IMR-90 (cell line): ENCODE results near the gene ARHGEF37. TPM values are rescaled to one million over a fixed set of nuclear protein-coding genes. Genes with fewer than 3 reads are reported as not detected.

Source experiments
- ATAC-seq: fragments of 200-7000 bp; cut with Tn5 transposase; 2 replicates; pipeline ENCODE4 v1.9.1; 2020; ENCODE audit warnings: low read depth, mild to moderate bottlenecking, moderate library complexity
- BruUV-seq: library from RNA; stranded (reverse); fragments of 400-500 nt; replicated peaks from 2 replicates; lab custom pipeline; 2021; lab: Mats Ljungman, UMichigan
- CTCF ChIA-PET: fragments of 300-600 bp; formaldehyde crosslinking; extraction: SDS; loops from one replicate; lab custom pipeline; 2021; ENCODE audit warnings: antibody characterized with exemption; lab: Yijun Ruan, JAX
- POLR2A ChIA-PET: fragments of 300-600 bp; sonication (Branson Sonifier 250); formaldehyde crosslinking; loops from one replicate; lab custom pipeline; 2022; ENCODE audit warnings: antibody characterized with exemption; ENCODE audit not compliant: unreplicated experiment; lab: Charles Lee
- DNase-seq: peaks from one replicate; pipeline ENCODE4 v3.0.0; 2013
- H2AFZ ChIP-seq: replicated peaks from 2 replicates; pipeline ENCODE3; 2013; ENCODE audit warnings: low read length, mild to moderate bottlenecking; ENCODE audit not compliant: poor library complexity
- H2AK5ac ChIP-seq: 2 replicates; pipeline ENCODE4 v1.6.1; 2013; ENCODE audit warnings: low read depth, low read length, inconsistent platforms
- H2AK9ac ChIP-seq: replicated peaks from 2 replicates; pipeline ENCODE3; 2013; ENCODE audit warnings: mild to moderate bottlenecking, low read depth, low read length, moderate library complexity; ENCODE audit not compliant: poor library complexity
- H2BK120ac ChIP-seq: 2 replicates; pipeline ENCODE4 v1.6.1; 2013; ENCODE audit warnings: low read depth, low read length, inconsistent platforms
- H2BK15ac ChIP-seq: 3 replicates; pipeline ENCODE4 v1.6.1; 2013; ENCODE audit warnings: low read depth, low read length, inconsistent platforms
- H2BK20ac ChIP-seq: 2 replicates; pipeline ENCODE4 v1.6.1; 2013; ENCODE audit warnings: low read depth, mild to moderate bottlenecking, inconsistent platforms, low read length, moderate library complexity
- H2BK5ac ChIP-seq: 2 replicates; pipeline ENCODE4 v1.6.1; 2013; ENCODE audit warnings: mild to moderate bottlenecking, low read depth, low read length, inconsistent platforms; ENCODE audit not compliant: poor library complexity, severe bottlenecking
- H3K14ac ChIP-seq: replicated peaks from 2 replicates; pipeline ENCODE4 v1.6.1; 2013; ENCODE audit warnings: low read depth, low read length, inconsistent platforms
- H3K18ac ChIP-seq: 2 replicates; pipeline ENCODE4 v1.6.1; 2013; ENCODE audit warnings: low read depth, low read length, control low read depth
- H3K23ac ChIP-seq: 2 replicates; pipeline ENCODE4 v1.6.1; 2013; ENCODE audit warnings: low read depth, low read length, inconsistent platforms
- H3K27ac ChIP-seq: 2 replicates; pipeline ENCODE4 v1.5.1; 2013; ENCODE audit warnings: mild to moderate bottlenecking, control low read depth, low read length; ENCODE audit not compliant: insufficient read depth
- H3K27me3 ChIP-seq: 2 replicates; pipeline ENCODE4 v1.6.1; 2013; ENCODE audit warnings: low read length; ENCODE audit not compliant: control insufficient read depth, insufficient read depth
- H3K36me3 ChIP-seq: 2 replicates; pipeline ENCODE4 v1.6.1; 2013; ENCODE audit warnings: low read length, mixed read lengths; ENCODE audit not compliant: control insufficient read depth, insufficient read depth
- H3K4ac ChIP-seq: 2 replicates; pipeline ENCODE4 v1.6.1; 2013; ENCODE audit warnings: low read depth, low read length, inconsistent platforms
- H3K4me1 ChIP-seq: 2 replicates; pipeline ENCODE4 v1.6.1; 2013; ENCODE audit warnings: low read length, mixed read lengths; ENCODE audit not compliant: control insufficient read depth, insufficient read depth
- H3K4me2 ChIP-seq: 2 replicates; pipeline ENCODE4 v1.6.1; 2013; ENCODE audit warnings: low read depth, mild to moderate bottlenecking, control low read depth, low read length, moderate library complexity
- H3K4me3 ChIP-seq: 2 replicates; pipeline ENCODE4 v1.5.1; 2013; ENCODE audit warnings: low read depth, mild to moderate bottlenecking, control low read depth, low read length, moderate library complexity; ENCODE audit not compliant: insufficient read depth
- H3K56ac ChIP-seq: 2 replicates; pipeline ENCODE4 v1.6.1; 2013; ENCODE audit warnings: low read length, inconsistent platforms; ENCODE audit not compliant: insufficient read depth; ENCODE audit errors: extremely low read depth
- H3K79me1 ChIP-seq, 2 experiments: 2 replicates each; pipeline ENCODE4 v1.6.1; 2013; ENCODE audit warnings: low read length in 2 of 2, inconsistent platforms in 1 of 2, low read depth in 1 of 2
- H3K9ac ChIP-seq: 2 replicates; pipeline ENCODE4 v1.6.1; 2013; ENCODE audit warnings: low read depth, low read length, control low read depth
- H3K9me1 ChIP-seq: 2 replicates; pipeline ENCODE4 v1.6.1; 2013; ENCODE audit warnings: low read length, inconsistent platforms; ENCODE audit not compliant: insufficient read depth
- H3K9me3 ChIP-seq: 2 replicates; pipeline ENCODE4 v1.6.1; 2013; ENCODE audit warnings: low read length; ENCODE audit not compliant: control insufficient read depth, insufficient read depth
- H4K20me1 ChIP-seq: 2 replicates; pipeline ENCODE4 v1.6.1; 2013; ENCODE audit warnings: low read length, inconsistent platforms; ENCODE audit not compliant: insufficient read depth
- H4K5ac ChIP-seq: 2 replicates; pipeline ENCODE4 v1.6.1; 2013; ENCODE audit warnings: mild to moderate bottlenecking, low read depth, low read length, control low read depth
- H4K8ac ChIP-seq, 2 experiments: 2 replicates each; pipeline ENCODE4 v1.6.1; 2013; ENCODE audit warnings: low read depth in 2 of 2, low read length in 2 of 2, control low read depth in 1 of 2, inconsistent platforms in 1 of 2
- H4K91ac ChIP-seq: 2 replicates; pipeline ENCODE4 v1.6.1; 2013; ENCODE audit warnings: low read depth, low read length, inconsistent platforms; ENCODE audit not compliant: insufficient read depth
- FOS ChIP-seq: fragments of 150-350 bp; IDR thresholded peaks from 2 replicates; pipeline ENCODE4 v1.6.1; 2016; ENCODE audit warnings: low read depth, low read length
- WGBS, 2 experiments: methylation state at CpG; one replicate each; pipeline versions ENCODE4 v1.1.5 to v1.1.7; 2013; ENCODE audit warnings: missing lambda C conversion rate in 2 of 2; ENCODE audit not compliant: insufficient read length in 1 of 2; ENCODE audit errors: extremely low coverage in 2 of 2; 5-methylcytosine and 5-hydroxymethylcytosine counted together
- dilution Hi-C: fragments of 300-500 bp; cut with HindIII; formaldehyde crosslinking; loops from one replicate; pipeline ENCODE4 v1.14.3; 2018; ENCODE audit warnings: low sequenced_read_pairs; ENCODE audit not compliant: unreplicated experiment
- in situ Hi-C: fragments of 300-500 bp; cut with MboI; formaldehyde crosslinking; loops from 3 replicates; pipeline ENCODE4 v1.14.3; 2019; ENCODE audit warnings: low sequenced_read_pairs, inconsistent platforms, mixed read lengths
- intact Hi-C: fragments of 100-400 bp; cut with micrococcal nuclease; formaldehyde crosslinking; loops from 2 replicates; pipeline ENCODE4 v1.10.0; 2022
- polyA plus RNA-seq, 3 experiments: library from polyadenylated mRNA; depleted of rRNA; stranded (reverse); fragments of >200 nt; gene quantifications; 2 replicates each; pipeline ENCODE4 v1.2.3, GENCODE V29; 2012; ENCODE audit warnings: low replicate concordance in 1 of 3
- total RNA-seq: library from RNA; depleted of rRNA; stranded (reverse); fragments of >200 nt; gene quantifications from 2 replicates; pipeline ENCODE4 v1.2.3, GENCODE V29; 2012

Gene ARHGEF37
- total and polyA plus RNA-seq, 2 of the 4 experiments (the other 2 are of a cell fraction): 0.39 to 0.54 TPM

DNA sequence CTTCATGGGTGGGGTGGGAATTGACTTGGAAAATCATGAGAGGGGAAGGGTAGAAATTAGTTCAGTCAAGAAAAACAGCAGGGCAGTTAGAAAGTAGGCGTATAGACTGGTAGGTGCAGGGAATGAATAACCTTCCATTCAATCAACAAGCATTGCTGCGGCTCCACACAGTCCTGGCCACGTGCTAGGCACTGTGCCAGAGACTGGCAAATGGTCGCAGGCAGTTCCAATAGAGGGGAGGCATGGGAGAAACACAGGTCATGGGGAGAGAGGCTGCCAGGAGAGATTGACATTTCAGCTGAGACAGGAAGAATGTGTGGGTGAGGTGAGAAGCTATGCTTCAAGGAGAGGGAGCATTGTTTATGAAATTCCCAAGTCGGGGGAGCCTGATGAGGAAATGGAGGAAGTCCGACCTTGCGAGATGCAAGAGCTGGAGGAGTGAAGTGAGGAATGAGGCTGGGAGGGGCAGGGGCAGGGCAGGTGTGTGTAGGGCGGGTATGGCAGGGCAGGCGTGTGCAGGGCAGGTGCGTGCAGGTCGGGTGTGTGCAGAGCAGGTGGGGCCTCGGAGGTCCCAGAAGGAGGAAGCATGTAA lies 94.4 kb downstream of the ARHGEF37 start:
- POLR2A ChIA-PET: no interaction called here
- ATAC-seq (no peak), DNase-seq (no peak)
- no peaks in the 10 kb centered on the region for H3K79me1 ChIP-seq
- H2BK5ac ChIP-seq: no peak overlapping the region
- no peak overlapping the region for H3K4me3 ChIP-seq
- CTCF ChIA-PET: no interaction called here
- no peak overlapping the region for H3K4ac ChIP-seq
- no peak overlapping the region for H2BK120ac ChIP-seq
- no peak overlapping the region for H3K23ac ChIP-seq
- no peak overlapping the region for H2AK5ac ChIP-seq
- H3K14ac ChIP-seq: no peak overlapping the region
- no peak overlapping the region for H3K9ac ChIP-seq
- H2BK20ac ChIP-seq: no peak overlapping the region
- H4K5ac ChIP-seq: no peak overlapping the region
- BruUV-seq: no TSS peak
- H3K27me3 ChIP-seq: peaks cover 37% of the 10 kb centered on the region
- dilution Hi-C loops (no loop called here), intact Hi-C loops (no loop called here), in situ Hi-C loops (no loop called here)
- H3K4me1 ChIP-seq: no peaks in the 10 kb centered on the region
- H3K9me3 ChIP-seq: peaks cover 6% of the 10 kb centered on the region; the same call in 1 of the 2 replicates
- H4K8ac ChIP-seq: no peak overlapping the region
- H2BK15ac ChIP-seq: no peak overlapping the region
- no peak overlapping the region for H3K56ac ChIP-seq
- 25% methylated on average over 5 of the region's 12 CpGs; no CpG with 5 or more reads in 1 of the 2 experiments for WGBS, 2 experiments
- H3K9me1 ChIP-seq: no peaks in the 10 kb centered on the region
- no peak for TF ChIP-seq FOS
- no peaks in the 10 kb centered on the region for H4K20me1 ChIP-seq
- H4K91ac ChIP-seq: no peak overlapping the region
- H3K27ac ChIP-seq: no peak overlapping the region
- no peaks in the 10 kb centered on the region for H3K36me3 ChIP-seq
- no peak overlapping the region for H3K18ac ChIP-seq
- H2AK9ac ChIP-seq: no peak overlapping the region
- no peak overlapping the region for H3K4me2 ChIP-seq
- H2AFZ ChIP-seq: no peak overlapping the region
